Embryonic facial prominence (tissue), 1 donor: Measurements from ENCODE around the gene CSF1.

Experiments
- DNase-seq: peaks from one replicate; pipeline ENCODE4 v3.0.0-alpha.2; 2016; ENCODE audit errors: extremely low spot score

Gene CSF1

DNA sequence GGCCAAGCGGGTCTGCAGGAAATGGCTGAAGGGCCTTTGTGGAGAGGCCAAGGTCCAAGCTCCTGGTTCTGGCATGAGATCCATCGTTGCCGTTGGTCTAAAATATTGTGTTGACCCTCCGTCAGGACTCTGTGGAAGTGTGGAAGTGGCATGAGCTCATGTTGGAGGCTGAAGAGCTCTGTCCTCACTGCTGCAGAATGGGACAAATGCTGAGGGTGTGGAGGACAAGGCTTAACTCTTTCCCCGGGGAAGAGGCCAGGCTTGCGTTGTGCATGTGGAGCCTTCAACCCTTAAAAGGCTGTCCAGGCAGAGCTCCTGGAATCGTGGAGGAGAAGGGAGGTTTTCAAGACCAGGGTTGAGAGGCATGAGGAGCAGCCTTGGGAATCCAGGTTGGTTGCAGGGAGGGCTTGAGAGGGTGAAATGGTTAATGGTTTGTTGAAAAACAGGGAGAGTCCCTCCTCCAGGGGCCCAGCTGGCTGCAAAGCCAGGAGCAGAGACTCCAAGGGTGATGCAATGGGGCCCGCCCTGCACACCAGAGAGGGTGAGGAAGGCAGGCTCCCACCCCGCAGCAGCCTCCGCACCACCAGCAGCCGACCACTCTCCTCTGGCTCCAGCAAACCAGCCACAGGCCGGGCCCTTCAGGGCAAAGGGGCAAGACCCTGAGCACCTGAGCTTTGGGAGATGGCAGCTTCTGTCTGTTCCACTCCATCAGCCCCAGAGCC lies 67.2 kb downstream of the CSF1 start:
- DNase-seq: no peak

DNA sequence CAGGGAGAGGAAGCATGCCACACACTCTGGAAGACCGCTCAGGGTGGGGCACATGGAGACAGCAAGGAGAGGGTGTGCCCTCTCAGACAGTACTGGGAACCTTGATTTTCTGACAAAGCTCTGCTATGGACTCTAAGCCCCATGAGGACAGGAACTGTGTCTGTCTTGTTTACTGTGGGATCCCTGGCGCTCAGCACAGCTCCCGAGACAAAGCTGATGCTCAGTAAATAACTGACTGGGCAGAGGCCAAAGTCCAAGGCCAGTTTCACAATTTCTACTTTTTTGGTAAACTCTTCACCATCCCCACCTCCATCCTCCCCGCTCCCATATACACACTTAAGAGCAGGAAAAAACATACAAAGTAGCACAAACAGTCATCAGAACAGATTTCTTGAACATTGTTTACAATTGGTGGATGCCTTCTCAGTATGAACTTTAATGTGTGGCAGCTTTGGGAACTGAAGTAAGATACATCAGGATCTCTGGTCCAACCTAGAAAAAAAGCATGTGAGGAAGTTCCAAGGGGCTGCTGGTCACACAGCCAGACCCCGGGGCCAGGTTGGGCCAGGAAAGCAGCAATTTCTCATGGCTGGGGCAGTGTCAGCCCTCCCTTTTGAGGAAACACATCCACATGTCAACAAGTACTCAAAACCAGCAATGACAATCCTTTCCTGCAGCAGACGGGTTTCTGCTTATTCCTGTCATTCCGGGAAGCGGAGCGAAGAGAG lies 68.3 kb downstream of the CSF1 start:
- no peak for DNase-seq

DNA sequence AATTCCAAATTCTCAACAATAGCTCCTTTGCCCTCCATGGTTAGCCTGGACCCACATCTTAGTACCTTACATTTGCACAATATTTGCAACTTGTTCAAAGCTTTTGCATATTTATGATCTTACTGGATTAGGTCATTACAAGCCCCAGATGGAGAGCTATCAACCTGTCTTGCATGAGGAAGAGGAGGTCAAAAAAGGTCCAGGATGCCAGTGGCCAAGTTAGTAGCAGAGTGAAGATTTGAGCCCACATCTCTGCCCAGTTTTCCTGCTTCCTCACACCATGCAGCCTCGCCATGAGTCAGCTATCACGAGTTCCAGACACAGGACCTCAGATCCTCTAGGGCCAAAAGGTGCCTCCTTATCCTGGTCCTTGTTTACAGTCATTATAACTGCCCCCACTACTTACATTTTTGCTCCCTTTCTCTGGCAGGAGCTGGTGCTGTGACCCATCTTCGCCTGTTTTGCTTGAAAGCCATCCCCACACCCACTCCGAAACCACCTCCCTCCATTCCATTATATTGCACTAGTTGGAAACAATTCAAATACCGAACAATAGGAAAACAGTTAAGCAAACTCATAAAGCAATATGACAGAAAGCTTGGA lies 68.9 kb downstream of the CSF1 start:
- no peak for DNase-seq
